T47D (cell line): ENCODE measurements around the gene JPH2.
A peak's percentile ranks its signal among the peaks of the same experiment; 100 is the strongest.

Experiments used
- DNase-seq, 2 experiments: peaks; one replicate each; pipeline versions ENCODE4 v3.0.0 to v3.0.0-alpha.2; 2011 to 2012; ENCODE audit warnings: low read depth in 1 of 2, low spot score in 1 of 2
- JUND ChIP-seq: IDR thresholded peaks from 2 replicates; pipeline ENCODE4 v1.6.1; 2012; ENCODE audit warnings: low read depth
- in situ Hi-C: cut with HindIII; loops from 2 replicates; pipeline ENCODE4 v1.10.0; 2016; ENCODE audit warnings: low sequenced_read_pairs, low pct_unique_long_range_greater_than_20kb

The JPH2 gene

DNA sequence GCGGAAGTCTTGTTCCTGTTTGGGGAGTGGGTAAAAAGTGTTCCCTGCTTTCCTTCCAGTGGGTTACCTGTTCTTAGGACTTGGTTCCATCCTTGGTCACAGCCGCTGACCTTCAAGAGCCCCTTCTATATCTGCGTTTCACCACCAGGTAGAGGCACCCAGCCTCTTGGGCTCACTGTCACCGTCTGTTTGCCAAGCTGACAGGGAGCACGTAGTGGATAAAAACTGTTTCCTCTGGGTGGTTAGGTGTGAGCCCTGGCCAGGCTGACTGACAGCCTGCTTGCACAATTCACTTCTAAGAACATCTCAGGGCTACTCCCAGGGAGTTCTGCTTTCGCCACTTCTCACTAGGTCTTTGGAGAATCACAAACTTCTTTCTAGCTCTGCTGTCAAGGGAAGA is 1.8 kb upstream of the JPH2 start:
- no peak for TF ChIP-seq JUND
- DNase-seq, result peak in 1 of 2 experiments; percentile 69
- in situ Hi-C loops, result no loop called here

DNA sequence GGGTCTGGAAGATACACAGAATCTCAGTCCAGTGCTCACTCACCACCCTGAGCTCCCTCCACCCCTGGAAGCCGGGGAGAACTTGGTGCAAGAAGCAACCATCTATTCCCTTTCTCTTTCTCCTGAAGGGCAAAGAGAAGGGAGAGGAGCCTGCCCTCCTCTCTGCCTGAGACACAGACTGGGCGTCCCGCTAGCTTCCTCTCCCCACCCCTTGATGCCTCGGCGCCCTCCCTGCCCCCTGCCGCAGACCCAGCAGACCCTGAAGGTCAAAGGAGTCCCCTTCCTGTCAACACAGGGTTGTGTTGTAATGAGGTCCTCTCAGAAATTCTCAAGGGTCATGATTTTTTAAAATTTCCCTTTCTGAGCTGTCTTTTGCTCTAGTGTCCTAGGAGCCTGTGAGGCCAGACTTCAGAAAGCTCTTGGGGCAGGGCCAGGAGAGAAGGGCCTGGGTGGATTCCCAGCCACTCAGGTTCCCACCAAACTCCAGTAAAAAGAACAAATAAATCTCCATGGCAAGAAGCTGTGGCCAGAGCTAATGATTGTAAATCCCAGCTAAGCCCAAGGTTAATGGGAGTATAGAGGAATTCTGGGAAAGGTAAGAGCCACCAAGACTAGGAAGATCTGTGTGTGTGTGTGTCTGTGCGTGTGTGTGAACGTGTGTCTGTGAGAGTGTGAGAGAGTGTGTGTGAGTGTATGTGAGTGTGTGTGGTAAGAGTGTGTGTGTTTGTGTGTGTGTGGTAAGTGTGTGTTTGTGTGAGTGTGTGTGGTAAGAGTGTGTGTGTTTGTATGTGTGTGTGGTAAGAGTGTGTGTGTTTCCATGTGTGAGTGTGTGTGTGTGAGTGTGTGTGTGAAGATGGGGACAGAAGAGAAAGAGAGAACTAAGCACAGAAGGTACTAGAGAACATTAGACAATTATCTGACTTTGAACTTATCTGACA is 1.1 kb upstream of the JPH2 start:
- no peak for TF ChIP-seq JUND
- DNase-seq, result no peak
- in situ Hi-C loops, result no loop called here

- in situ Hi-C loops, result no loop called here
- DNase-seq, result no peak
- no peak for TF ChIP-seq JUND
Observed at GRCh38 chr20:44186674-44187053, 324 bp downstream of the JPH2 start.

DNA sequence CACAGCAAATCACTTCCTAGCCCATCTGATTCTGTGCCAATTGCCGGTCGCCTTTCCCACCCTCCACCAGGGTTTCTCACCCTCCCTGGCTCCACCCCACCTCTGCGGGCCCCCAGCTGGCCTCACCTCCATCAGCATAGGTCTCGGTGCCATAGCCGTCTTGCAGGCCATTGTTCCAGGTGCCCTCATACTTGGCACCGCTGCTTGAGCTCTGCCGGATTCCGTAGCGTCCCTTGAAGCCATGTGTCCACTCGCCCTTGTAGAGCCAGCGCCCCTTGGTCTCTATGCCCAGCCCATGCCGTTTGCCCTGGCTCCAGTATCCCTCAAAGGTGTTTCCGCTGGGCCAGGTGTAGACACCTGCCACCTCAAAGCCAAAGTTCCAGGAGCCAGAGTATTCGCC is 787 bp downstream of the JPH2 start:
- DNase-seq, result no peak
- TF ChIP-seq JUND, result no peak
- in situ Hi-C loops, result no loop called here

DNA sequence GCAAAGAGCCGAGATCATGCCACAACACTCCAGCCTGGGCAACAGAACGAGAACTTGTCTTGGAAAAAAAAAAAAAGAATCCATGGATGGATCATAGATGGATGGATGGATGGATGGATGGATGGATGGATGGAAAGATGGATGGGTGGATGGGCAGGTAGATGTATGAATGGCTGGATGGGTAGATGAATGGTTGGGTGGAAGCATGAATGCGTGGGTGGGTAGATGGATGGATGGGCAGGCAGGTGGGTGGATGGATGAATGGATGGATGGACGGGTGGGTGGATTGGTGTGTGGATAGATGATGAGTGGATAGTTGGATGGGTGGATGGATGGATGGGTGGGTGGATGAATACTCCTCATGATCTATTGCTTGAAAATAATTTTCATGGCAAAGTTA is 1.4 kb downstream of the JPH2 start:
- no peak for DNase-seq
- no peak for TF ChIP-seq JUND
- in situ Hi-C loops, result no loop called here

GRCh38 chr20:44183282-44183681 is 3.7 kb downstream of the JPH2 start:
- in situ Hi-C loops, result no loop called here
- TF ChIP-seq JUND, result no peak

GRCh38 chr20:44182863-44183262 is 4.1 kb downstream of the JPH2 start:
- in situ Hi-C loops, result no loop called here
- no peak for DNase-seq
- no peak for TF ChIP-seq JUND

More at GRCh38 chr20:44183282-44183681, 3.7 kb downstream of the JPH2 start:
- peak in 1 of 2 experiments; percentile 70 for DNase-seq

DNA sequence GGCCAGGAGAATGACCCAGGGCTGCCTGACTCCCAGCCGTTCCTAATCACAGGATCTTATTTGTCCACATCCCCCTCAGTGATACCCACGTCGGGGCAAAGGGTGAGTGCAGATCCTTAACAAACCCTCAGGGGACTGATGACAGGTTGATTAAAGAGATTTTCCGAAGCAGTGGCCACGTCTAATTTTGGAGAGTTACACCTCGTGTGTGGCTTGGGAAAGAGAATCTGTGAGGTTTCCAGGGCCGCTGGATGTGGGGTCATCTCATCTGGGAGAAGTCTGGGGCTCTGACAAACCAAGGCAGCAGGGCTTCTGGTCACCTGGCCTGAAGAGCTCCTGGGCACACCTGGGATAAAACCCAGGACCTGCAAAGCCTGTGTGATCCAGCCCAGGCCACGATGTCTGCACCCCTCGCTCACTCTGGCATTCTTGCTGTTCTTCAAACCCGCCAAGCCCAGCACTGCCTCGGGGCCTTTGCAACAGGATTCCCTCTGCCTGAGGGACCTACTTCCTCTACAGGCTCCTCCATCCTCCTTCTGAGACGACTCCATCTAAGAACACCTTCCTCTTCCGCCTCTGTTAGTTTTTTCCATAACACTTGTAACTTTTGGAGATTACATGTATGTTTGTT is 4.7 kb downstream of the JPH2 start:
- TF ChIP-seq JUND, result peak; percentile 96; the same call in 1 of the 2 replicates
- DNase-seq, result peak in 1 of 2 experiments; percentile 95
- in situ Hi-C loops, result no loop called here

- in situ Hi-C loops, result no loop called here
- no peak for DNase-seq
Observed at GRCh38 chr20:44181611-44182010, 5.4 kb downstream of the JPH2 start.

GRCh38 chr20:44180814-44181213 is 6.2 kb downstream of the JPH2 start:
- peak in 1 of 2 experiments; percentile 54 for DNase-seq
- no peak for TF ChIP-seq JUND
- in situ Hi-C loops, result no loop called here

More at GRCh38 chr20:44181611-44182010, 5.4 kb downstream of the JPH2 start:
- TF ChIP-seq JUND, result no peak

- no peak for DNase-seq
- in situ Hi-C loops, result no loop called here
- no peak for TF ChIP-seq JUND
Observed at GRCh38 chr20:44176833-44177534, 10.0 kb downstream of the JPH2 start.

DNA sequence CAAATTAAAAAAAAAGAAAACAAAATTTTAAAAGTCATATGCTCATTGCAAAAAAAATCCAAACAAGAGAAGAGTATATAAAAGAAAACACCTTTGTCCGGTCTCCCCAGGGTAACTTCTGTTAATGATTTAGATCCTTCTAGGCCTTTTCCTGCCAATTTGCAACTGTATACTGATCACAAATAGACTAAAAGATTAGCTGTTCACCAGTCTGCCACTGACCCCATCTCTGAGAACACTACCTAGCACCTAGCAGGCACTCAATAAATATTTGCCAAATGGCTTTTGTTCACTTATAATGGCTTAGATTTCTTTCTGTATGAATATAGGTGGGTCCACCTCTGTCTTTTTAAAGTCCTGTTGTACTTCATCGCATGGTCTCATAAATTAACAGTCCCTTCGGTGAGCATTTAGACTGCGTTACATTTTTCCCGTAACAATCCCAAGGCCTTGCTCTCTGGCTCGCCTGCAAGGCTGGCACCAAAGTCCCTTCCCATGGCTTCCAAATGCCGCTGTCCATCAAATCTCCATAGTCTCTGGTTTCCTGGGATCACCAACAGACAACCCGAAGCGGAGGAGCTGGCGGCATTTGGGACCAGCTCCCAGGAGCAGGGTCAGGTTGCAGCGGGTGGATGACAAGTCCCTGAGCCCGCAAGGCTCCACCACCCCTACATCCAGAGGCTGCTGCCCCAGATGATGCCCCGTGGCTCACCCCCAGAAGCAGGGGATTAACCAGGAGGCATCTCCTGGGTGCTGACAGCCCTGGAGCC is 11.8 kb downstream of the JPH2 start:
- no peak for DNase-seq
- in situ Hi-C loops, result no loop called here
- TF ChIP-seq JUND, result no peak
